Prostate gland (tissue), 2 donors: Measurements from ENCODE around the gene SNAPC4.

Experiments
- CTCF ChIP-seq, 4 experiments: fragments of 200-600 bp in 2 of 4; fragments of 450-650 bp in 2 of 4; sonication (generic) in 2 of 4; IDR thresholded peaks; 1 replicate in 3 of 4; 2 replicates in 1 of 4; pipeline ENCODE4 v1.5.1; 2016 to 2019; ENCODE audit warnings: antibody characterized with exemption in 4 of 4, mild to moderate bottlenecking in 2 of 4, moderate library complexity in 2 of 4
- POLR2A ChIP-seq: fragments of 450-650 bp; IDR thresholded peaks from one replicate; pipeline ENCODE4 v1.6.1; 2016; ENCODE audit warnings: antibody characterized with exemption, mild to moderate bottlenecking

- no peak for TF ChIP-seq POLR2A
- TF ChIP-seq CTCF (IDR thresholded peaks at IDR 0.05): no peak
These were observed 24.9 kb downstream of the SNAPC4 start for GRCh38 chr9:136375096-136375495.
